H1 (cell line): ENCODE results near the gene SUGP2. TPM values are rescaled to one million over a fixed set of nuclear protein-coding genes. Genes with fewer than 3 reads are reported as not detected.

Source experiments
- CTCF ChIA-PET: fragments of 300-600 bp; sonication (Branson Sonifier 250); formaldehyde crosslinking; loops from one replicate; lab custom pipeline; 2021; ENCODE audit not compliant: partially characterized antibody; lab: Charles Lee
- POLR2A ChIA-PET: fragments of 300-600 bp; sonication (Branson Sonifier 250); formaldehyde crosslinking; loops from one replicate; lab custom pipeline; 2021; ENCODE audit warnings: inconsistent platforms; ENCODE audit not compliant: partially characterized antibody; lab: Charles Lee
- DNase-seq, 2 experiments: peaks; one replicate each; pipeline versions ENCODE4 v3.0.0 to v3.0.0-alpha.2; 2010 to 2022; ENCODE audit warnings: low spot score in 2 of 2, low read depth in 1 of 2, mixed read lengths in 1 of 2
- FAIRE-seq: peaks from 2 replicates; lab custom pipeline; 2011; peaks lifted over from hg19 to GRCh38; lab: Jason Lieb, UNC
- H2AFZ ChIP-seq: 2 replicates; pipeline ENCODE4 v1.8.1; 2012; ENCODE audit warnings: low read length, inconsistent platforms
- H2AK5ac ChIP-seq: 2 replicates; pipeline ENCODE4 v1.6.1; 2013; ENCODE audit warnings: low read depth, low read length
- H2BK120ac ChIP-seq: replicated peaks from 2 replicates; pipeline ENCODE3; 2013; ENCODE audit warnings: low read depth, low read length, inconsistent platforms
- H2BK12ac ChIP-seq: 2 replicates; pipeline ENCODE4 v1.6.1; 2013; ENCODE audit warnings: low read depth, low read length
- H2BK15ac ChIP-seq: 2 replicates; pipeline ENCODE4 v1.6.1; 2013; ENCODE audit warnings: low read length
- H2BK20ac ChIP-seq: 2 replicates; pipeline ENCODE4 v1.6.1; 2013; ENCODE audit warnings: low read length
- H2BK5ac ChIP-seq: 2 replicates; pipeline ENCODE4 v1.6.1; 2013; ENCODE audit warnings: low read depth, low read length
- H3K14ac ChIP-seq: 2 replicates; pipeline ENCODE4 v1.6.1; 2013; ENCODE audit warnings: inconsistent platforms; ENCODE audit not compliant: insufficient read length
- H3K18ac ChIP-seq: 2 replicates; pipeline ENCODE4 v1.6.1; 2013; ENCODE audit warnings: low read length; ENCODE audit errors: extremely low read depth
- H3K23ac ChIP-seq: 2 replicates; pipeline ENCODE4 v1.6.1; 2013; ENCODE audit warnings: inconsistent platforms; ENCODE audit not compliant: insufficient read length
- H3K23me2 ChIP-seq: 2 replicates; pipeline ENCODE4 v1.6.1; 2013; ENCODE audit warnings: low read depth, low read length
- H3K27ac ChIP-seq: 2 replicates; pipeline ENCODE4 v1.6.1; 2011; ENCODE audit warnings: low read depth, low read length, inconsistent platforms
- H3K27me3 ChIP-seq, 4 experiments: replicated peaks in 1 of 4; 1 replicate in 1 of 4; 2 replicates in 3 of 4; pipeline versions ENCODE4 v1.6.1 to v1.8.1; 2011 to 2013; ENCODE audit warnings: low read length in 3 of 4, mild to moderate bottlenecking in 3 of 4, inconsistent platforms in 2 of 4, mixed read lengths in 2 of 4, moderate library complexity in 1 of 4; ENCODE audit not compliant: control insufficient read depth in 3 of 4, insufficient read depth in 3 of 4; ENCODE audit errors: extremely low read depth in 1 of 4
- H3K36me3 ChIP-seq, 4 experiments: 2 replicates each; pipeline versions ENCODE4 v1.6.1 to v1.8.1; 2011 to 2013; ENCODE audit warnings: mild to moderate bottlenecking in 4 of 4, low read length in 3 of 4, moderate library complexity in 2 of 4, control low read depth in 1 of 4, inconsistent platforms in 1 of 4; ENCODE audit not compliant: insufficient read depth in 4 of 4, control insufficient read depth in 2 of 4
- H3K4ac ChIP-seq: replicated peaks from 2 replicates; pipeline ENCODE3; 2013; ENCODE audit warnings: low read length, low read depth, mixed read lengths, inconsistent platforms; ENCODE audit not compliant: insufficient read length
- H3K4me1 ChIP-seq, 4 experiments: replicated peaks in 1 of 4; 1 replicate in 1 of 4; 2 replicates in 3 of 4; pipeline versions ENCODE4 v1.6.1 to v1.8.1; 2011 to 2013; ENCODE audit warnings: low read length in 3 of 4, inconsistent platforms in 2 of 4, mixed read lengths in 1 of 4; ENCODE audit not compliant: insufficient read depth in 4 of 4, control insufficient read depth in 3 of 4
- H3K4me2 ChIP-seq, 2 experiments: 2 replicates each; pipeline versions ENCODE4 v1.6.1 to v1.8.1; 2011 to 2013; ENCODE audit warnings: low read depth in 2 of 2, low read length in 2 of 2, control low read depth in 1 of 2, inconsistent platforms in 1 of 2, mild to moderate bottlenecking in 1 of 2; ENCODE audit not compliant: insufficient read depth in 1 of 2
- H3K4me3 ChIP-seq, 4 experiments: fragments of 200-600, 300-600 bp in 1 of 4; sonication (generic), shearing (Covaris generic), sonication (Bioruptor Twin) in 1 of 4; 2 replicates each; pipeline versions ENCODE4 v1.5.1 to v1.8.1; 2011 to 2016; ENCODE audit warnings: low read length in 4 of 4, low read depth in 3 of 4, control low read depth in 2 of 4, inconsistent platforms in 2 of 4, mild to moderate bottlenecking in 2 of 4, mixed read lengths in 1 of 4, moderate library complexity in 1 of 4; ENCODE audit not compliant: insufficient read depth in 2 of 4; ENCODE audit errors: extremely low read depth in 1 of 4
- H3K56ac ChIP-seq: replicated peaks from 2 replicates; pipeline ENCODE3; 2013; ENCODE audit warnings: low read depth, mild to moderate bottlenecking, mixed read lengths, low read length, inconsistent platforms; ENCODE audit not compliant: insufficient read length
- H3K79me1 ChIP-seq: 2 replicates; pipeline ENCODE4 v1.6.1; 2013; ENCODE audit warnings: low read depth, low read length, control low read depth
- H3K79me2 ChIP-seq, 2 experiments: 2 replicates each; pipeline versions ENCODE4 v1.6.1 to v1.8.1; 2012 to 2013; ENCODE audit warnings: low read length in 2 of 2, mild to moderate bottlenecking in 2 of 2, inconsistent platforms in 1 of 2; ENCODE audit not compliant: insufficient read depth in 2 of 2, control insufficient read depth in 1 of 2
- H3K9ac ChIP-seq, 4 experiments: replicated peaks in 1 of 4; 1 replicate in 1 of 4; 2 replicates in 3 of 4; pipeline versions ENCODE4 v1.6.1 to v1.8.1; 2011 to 2013; ENCODE audit warnings: low read depth in 3 of 4, low read length in 3 of 4, control low read depth in 2 of 4, mild to moderate bottlenecking in 2 of 4, moderate library complexity in 2 of 4, inconsistent platforms in 1 of 4; ENCODE audit errors: extremely low read depth in 1 of 4
- H3K9me3 ChIP-seq, 2 experiments: 2 replicates each; pipeline versions ENCODE4 v1.6.1 to v1.8.1; 2012 to 2013; ENCODE audit warnings: mild to moderate bottlenecking in 2 of 2, moderate library complexity in 2 of 2, control low read depth in 1 of 2, inconsistent platforms in 1 of 2, low read depth in 1 of 2, low read length in 1 of 2, mixed read lengths in 1 of 2; ENCODE audit not compliant: insufficient read depth in 2 of 2
- H4K20me1 ChIP-seq, 2 experiments: replicated peaks in 1 of 2; 2 replicates each; pipeline versions ENCODE3 to v1.8.1; 2011 to 2013; ENCODE audit warnings: inconsistent platforms in 2 of 2, low read length in 2 of 2, mild to moderate bottlenecking in 1 of 2; ENCODE audit not compliant: insufficient read depth in 2 of 2, control insufficient read depth in 1 of 2
- H4K5ac ChIP-seq: 2 replicates; pipeline ENCODE4 v1.6.1; 2013; ENCODE audit warnings: low read length, low read depth, mixed read lengths, inconsistent platforms; ENCODE audit not compliant: insufficient read length
- H4K8ac ChIP-seq: 2 replicates; pipeline ENCODE4 v1.8.0; 2013; ENCODE audit warnings: mild to moderate bottlenecking, moderate library complexity, low read length, inconsistent platforms; ENCODE audit not compliant: insufficient read depth; ENCODE audit errors: extremely low read depth
- H4K91ac ChIP-seq: replicated peaks from 2 replicates; pipeline ENCODE3; 2013; ENCODE audit warnings: low read length, mixed read lengths, inconsistent platforms; ENCODE audit not compliant: insufficient read length
- CTBP2 ChIP-seq: IDR thresholded peaks from 2 replicates; pipeline ENCODE4 v1.7.0; 2011; ENCODE audit warnings: borderline replicate concordance, mild to moderate bottlenecking, moderate library complexity, mixed read lengths, low read length; ENCODE audit not compliant: insufficient read depth, insufficient read length
- HDAC6 ChIP-seq: IDR thresholded peaks from one replicate; pipeline ENCODE4 v1.7.1; 2012; ENCODE audit warnings: low read depth, mild to moderate bottlenecking, inconsistent platforms, low read length, moderate library complexity
- POU5F1 ChIP-seq: IDR thresholded peaks from 2 replicates; pipeline ENCODE4 v1.6.1; 2011; ENCODE audit warnings: low read depth, mild to moderate bottlenecking, low read length, moderate library complexity
- SIRT6 ChIP-seq: IDR thresholded peaks from one replicate; pipeline ENCODE4 v1.7.1; 2012; ENCODE audit warnings: low read length, inconsistent platforms
- ZNF274 ChIP-seq: IDR thresholded peaks from 2 replicates; pipeline ENCODE4 v1.7.0; 2012; ENCODE audit warnings: low read length, borderline replicate concordance; ENCODE audit errors: extremely low read depth
- WGBS, 2 experiments: shearing (Covaris generic) in 1 of 2; methylation state at CpG; one replicate each; pipeline versions ENCODE4 v1.1.6 to v1.1.7; 2013 to 2015; ENCODE audit warnings: low lambda C conversion rate in 2 of 2, mixed read lengths in 2 of 2, inconsistent platforms in 1 of 2, low coverage in 1 of 2, missing lambda C conversion rate in 1 of 2; ENCODE audit not compliant: insufficient replicate concordance in 2 of 2, insufficient coverage in 1 of 2, insufficient read length in 1 of 2; ENCODE audit errors: extremely low coverage in 1 of 2, missing lambda C conversion rate in 1 of 2; 5-methylcytosine and 5-hydroxymethylcytosine counted together
- polyA plus RNA-seq, 7 experiments: library from polyadenylated mRNA; depleted of rRNA in 3 of 7; stranded (reverse) in 5 of 7; unstranded in 2 of 7; fragments of >200 nt in 5 of 7; fragments of 200-250 nt in 2 of 7; gene quantifications; 1 replicate in 5 of 7; 2 replicates in 1 of 7; 4 replicates in 1 of 7; pipeline versions ENCODE4 v1.2.1 to v1.2.3, GENCODE V29; 2011 to 2013; ENCODE audit warnings: missing spikeins in 2 of 7, mixed read lengths in 2 of 7
- total RNA-seq: library from RNA; stranded (reverse); fragmentation: NEBNext Ultra II Directional; extraction: Animal tissue kit (Norgen Biotek cat#: 25700); gene quantifications from 2 replicates; pipeline ENCODE4 v1.2.1, GENCODE V29; 2021

Gene SUGP2
- total and polyA plus RNA-seq, 2 of the 8 experiments (the other 6 are each of a cell fraction or from before 2014, with no cell fraction given): 57.7 to 114 TPM

GRCh38 chr19:19004144-19004543, 29.2 kb downstream of the SUGP2 start:
- Histone ChIP-seq H3K4me1 (no peaks in the 10 kb centered on the region), H2BK12ac (no peak overlapping the region), H3K18ac (no peak overlapping the region), H4K20me1 (peaks cover 5 to 8% of the 10 kb centered on the region in 2 experiments), H2BK15ac (no peak overlapping the region), H2BK120ac (no peak overlapping the region), H4K5ac (no peak overlapping the region), H2AK5ac (no peak overlapping the region), H3K14ac (no peak overlapping the region), H3K36me3 (peaks cover 23 to 63% (median 50%) of the 10 kb centered on the region in 4 experiments), H3K9ac (no peak overlapping the region), H4K91ac (no peak overlapping the region), H3K79me2 (no peaks in the 10 kb centered on the region), H3K4me3 (no peak overlapping the region), H3K27ac (no peak overlapping the region), H3K56ac (no peak overlapping the region), H4K8ac (no peak overlapping the region), H3K79me1 (no peaks in the 10 kb centered on the region), H3K9me3 (no peaks in the 10 kb centered on the region), H3K4me2 (no peak overlapping the region), H3K4ac (no peak overlapping the region), H3K27me3 (no peaks in the 10 kb centered on the region), H3K23me2 (no peaks in the 10 kb centered on the region; the same call in 1 of the 2 replicates), H2BK20ac (no peak overlapping the region), H3K23ac (no peak overlapping the region), H2AFZ (no peak overlapping the region), H2BK5ac (no peak overlapping the region)
- TF ChIP-seq HDAC6 (no peak), CTBP2 (no peak), POU5F1 (no peak), SIRT6 (no peak), ZNF274 (no peak)
- ChIA-PET POLR2A (no interaction called here), CTCF (interaction anchor here (1.5 kb wide), 1 partner anchor 9 kb away, joined by 6 read pairs; no protein-coding TSS in a partner anchor)
- 93% methylated on average over 18 of the region's 18 CpGs; no CpG with 5 or more reads in 1 of the 2 experiments for whole genome bisulfite sequencing, 2 experiments
- no peak for FAIRE-seq
- no peak for DNase-seq
